Measurements from ENCODE around the gene GRAP2. TPM values are rescaled to one million over a fixed set of nuclear protein-coding genes. Genes with fewer than 3 reads are reported as not detected.

GRAP2 gene
- polyA plus RNA-seq, 1 of the 3 experiments (the other 2 are of a cell fraction), result 0.13 TPM

DNA sequence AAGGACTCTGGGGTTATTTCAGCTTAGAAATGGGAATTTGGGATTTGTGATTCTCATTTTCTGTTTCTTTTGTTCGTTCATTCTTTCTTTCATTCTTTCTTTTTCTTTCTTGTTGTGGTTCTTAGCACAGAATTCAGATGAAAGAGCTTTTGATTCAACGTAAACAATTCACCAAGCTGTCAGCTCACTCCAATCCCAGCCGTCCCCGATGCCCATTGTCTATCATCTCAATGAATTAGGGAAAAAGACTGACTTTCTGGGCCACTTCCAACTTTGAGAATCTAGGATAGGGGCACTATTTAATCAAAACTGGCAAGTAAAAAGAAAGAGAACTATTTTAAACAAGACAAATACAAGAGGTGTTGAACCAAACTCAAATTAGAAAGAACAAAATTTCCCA lies 34.2 kb downstream of the GRAP2 start:
- Histone ChIP-seq H3K4me1 (ENCODE audit: control insufficient read depth in 1 of 2, insufficient read depth in 2 of 2, low read depth in 1 of 2, low read length in 1 of 2) (no peaks in the 10 kb centered on the region), H3K9ac (no peak overlapping the region), H3K9me2 (no peaks in the 10 kb centered on the region), H3K27ac (ENCODE audit: low read depth in 2 of 2, low read length in 1 of 2) (no peak overlapping the region), H3F3A (replicated peaks; ENCODE audit: insufficient read depth) (no peaks in the 10 kb centered on the region), H3K4me3 (ENCODE audit: low read depth in 2 of 2, low read length in 1 of 2) (no peak overlapping the region), H3K36me3 (replicated peaks in 1 of 2; ENCODE audit: control insufficient read depth in 1 of 2, insufficient read depth in 2 of 2, low read length in 1 of 2) (no peaks in the 10 kb centered on the region), H3K79me2 (ENCODE audit: insufficient read depth) (no peaks in the 10 kb centered on the region), H4K20me1 (ENCODE audit: insufficient read depth) (no peaks in the 10 kb centered on the region), H3K4me2 (no peak overlapping the region), H2AFZ (ENCODE audit: low read depth) (no peak overlapping the region), H3K27me3 (ENCODE audit: insufficient read depth) (no peaks in the 10 kb centered on the region), H3K9me3 (no peaks in the 10 kb centered on the region)
- CTCF ChIA-PET, result no interaction called here
- POLR2A ChIA-PET, result no interaction called here
- TF ChIP-seq, protein P1, sequence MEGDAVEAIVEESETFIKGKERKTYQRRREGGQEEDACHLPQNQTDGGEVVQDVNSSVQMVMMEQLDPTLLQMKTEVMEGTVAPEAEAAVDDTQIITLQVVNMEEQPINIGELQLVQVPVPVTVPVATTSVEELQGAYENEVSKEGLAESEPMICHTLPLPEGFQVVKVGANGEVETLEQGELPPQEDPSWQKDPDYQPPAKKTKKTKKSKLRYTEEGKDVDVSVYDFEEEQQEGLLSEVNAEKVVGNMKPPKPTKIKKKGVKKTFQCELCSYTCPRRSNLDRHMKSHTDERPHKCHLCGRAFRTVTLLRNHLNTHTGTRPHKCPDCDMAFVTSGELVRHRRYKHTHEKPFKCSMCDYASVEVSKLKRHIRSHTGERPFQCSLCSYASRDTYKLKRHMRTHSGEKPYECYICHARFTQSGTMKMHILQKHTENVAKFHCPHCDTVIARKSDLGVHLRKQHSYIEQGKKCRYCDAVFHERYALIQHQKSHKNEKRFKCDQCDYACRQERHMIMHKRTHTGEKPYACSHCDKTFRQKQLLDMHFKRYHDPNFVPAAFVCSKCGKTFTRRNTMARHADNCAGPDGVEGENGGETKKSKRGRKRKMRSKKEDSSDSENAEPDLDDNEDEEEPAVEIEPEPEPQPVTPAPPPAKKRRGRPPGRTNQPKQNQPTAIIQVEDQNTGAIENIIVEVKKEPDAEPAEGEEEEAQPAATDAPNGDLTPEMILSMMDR (IDR thresholded peaks at IDR 0.05), result no peak
- TF ChIP-seq GABPA (IDR thresholded peaks at IDR 0.05; ENCODE audit: low read depth) (no peak), NFIC (IDR thresholded peaks at IDR 0.05; ENCODE audit: borderline replicate concordance) (no peak), SIN3A (IDR thresholded peaks at IDR 0.05; ENCODE audit: borderline replicate concordance, low read depth, low read length) (no peak), NRF1 (IDR thresholded peaks at IDR 0.05; ENCODE audit: low read depth, low read length) (no peak), TAF1 (IDR thresholded peaks at IDR 0.05; ENCODE audit: borderline replicate concordance, low read depth, low read length) (no peak), POLR2AphosphoS5 (IDR thresholded peaks at IDR 0.05; ENCODE audit: low read depth, low read length) (no peak)
- no peak for DNase-seq
- WGBS (ENCODE audit: low lambda C conversion rate), result 52% methylated on average over 4 of the region's 4 CpGs

DNA sequence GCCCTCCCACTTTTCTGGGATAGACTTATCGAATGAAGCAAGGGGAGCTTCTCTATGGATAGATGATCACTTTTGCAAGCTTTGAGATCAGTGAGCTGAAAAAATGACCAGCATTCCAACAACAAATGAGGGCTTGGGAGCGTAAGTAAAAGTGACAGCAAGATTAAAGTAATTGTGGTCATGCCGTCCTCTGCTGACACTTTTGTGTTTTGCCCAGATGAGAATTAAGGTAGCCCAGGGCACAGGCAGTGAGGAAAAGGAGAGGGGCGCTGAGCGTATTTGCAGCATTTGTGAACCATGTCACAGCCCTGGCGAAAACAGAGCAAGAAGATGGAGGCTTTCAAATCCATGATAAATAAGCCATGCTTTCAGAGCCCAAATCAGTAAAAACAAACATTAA lies 34.7 kb downstream of the GRAP2 start:
- no peak overlapping the region for H2AFZ ChIP-seq (ENCODE audit: low read depth)
- H3K27ac ChIP-seq (ENCODE audit: low read depth in 2 of 2, low read length in 1 of 2), result no peak overlapping the region
- H3K9ac ChIP-seq, result no peak overlapping the region
- H3K4me3 ChIP-seq (ENCODE audit: low read depth in 2 of 2, low read length in 1 of 2), result no peak overlapping the region
- H3K9me2 ChIP-seq, result no peaks in the 10 kb centered on the region
- H3F3A ChIP-seq (replicated peaks; ENCODE audit: insufficient read depth), result no peaks in the 10 kb centered on the region
- no peak for DNase-seq
- H4K20me1 ChIP-seq (ENCODE audit: insufficient read depth), result no peaks in the 10 kb centered on the region
- no peaks in the 10 kb centered on the region for H3K79me2 ChIP-seq (ENCODE audit: insufficient read depth)
- no peaks in the 10 kb centered on the region for H3K27me3 ChIP-seq (ENCODE audit: insufficient read depth)
- TF ChIP-seq NFIC (IDR thresholded peaks at IDR 0.05; ENCODE audit: borderline replicate concordance) (no peak), FOXJ3 (CRISPR knock-in tag; IDR thresholded peaks at IDR 0.05) (no peak), EP300 (IDR thresholded peaks at IDR 0.05; ENCODE audit: borderline replicate concordance in 1 of 2, low read depth in 1 of 2, low read length in 1 of 2) (no peak), MEF2A (IDR thresholded peaks at IDR 0.05; ENCODE audit: borderline replicate concordance, low read depth) (no peak), FOXM1 (IDR thresholded peaks at IDR 0.05; ENCODE audit: low read depth) (no peak), SIN3A (IDR thresholded peaks at IDR 0.05; ENCODE audit: borderline replicate concordance, low read depth, low read length) (no peak), CHD2 (IDR thresholded peaks at IDR 0.05; ENCODE audit: low read length, partially characterized antibody) (no peak), TCF12 (IDR thresholded peaks at IDR 0.05) (no peak), SMC3 (IDR thresholded peaks at IDR 0.05; ENCODE audit: low read depth, low read length) (no peak)
- TF ChIP-seq, protein P2, sequence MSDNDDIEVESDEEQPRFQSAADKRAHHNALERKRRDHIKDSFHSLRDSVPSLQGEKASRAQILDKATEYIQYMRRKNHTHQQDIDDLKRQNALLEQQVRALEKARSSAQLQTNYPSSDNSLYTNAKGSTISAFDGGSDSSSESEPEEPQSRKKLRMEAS (IDR thresholded peaks at IDR 0.05; ENCODE audit: low read depth), result no peak
- TF ChIP-seq, protein P3, sequence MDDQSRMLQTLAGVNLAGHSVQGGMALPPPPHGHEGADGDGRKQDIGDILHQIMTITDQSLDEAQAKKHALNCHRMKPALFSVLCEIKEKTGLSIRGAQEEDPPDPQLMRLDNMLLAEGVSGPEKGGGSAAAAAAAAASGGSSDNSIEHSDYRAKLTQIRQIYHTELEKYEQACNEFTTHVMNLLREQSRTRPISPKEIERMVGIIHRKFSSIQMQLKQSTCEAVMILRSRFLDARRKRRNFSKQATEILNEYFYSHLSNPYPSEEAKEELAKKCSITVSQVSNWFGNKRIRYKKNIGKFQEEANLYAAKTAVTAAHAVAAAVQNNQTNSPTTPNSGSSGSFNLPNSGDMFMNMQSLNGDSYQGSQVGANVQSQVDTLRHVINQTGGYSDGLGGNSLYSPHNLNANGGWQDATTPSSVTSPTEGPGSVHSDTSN (IDR thresholded peaks at IDR 0.05), result no peak
- H3K4me1 ChIP-seq (ENCODE audit: control insufficient read depth in 1 of 2, insufficient read depth in 2 of 2, low read depth in 1 of 2, low read length in 1 of 2), result no peaks in the 10 kb centered on the region
- CTCF ChIA-PET, result no interaction called here
- H3K4me2 ChIP-seq, result no peak overlapping the region
- WGBS (ENCODE audit: low lambda C conversion rate), result 62% methylated on average over 6 of the region's 6 CpGs
- no peaks in the 10 kb centered on the region for H3K36me3 ChIP-seq (replicated peaks in 1 of 2; ENCODE audit: control insufficient read depth in 1 of 2, insufficient read depth in 2 of 2, low read length in 1 of 2)
- H3K9me3 ChIP-seq, result no peaks in the 10 kb centered on the region
- POLR2A ChIA-PET, result no interaction called here
